AML-193 (cell line): ENCODE results near the gene PPP1R37.
A peak's percentile ranks its signal among the peaks of the same experiment; 100 is the strongest.

ENCODE experiments used
- DNase-seq, 2 experiments: peaks; one replicate each; lab custom pipeline; 2025; lab: John Stamatoyannopoulos, UW

PPP1R37 gene

GRCh38 chr19:45153339-45154063 lies 60.5 kb downstream of the PPP1R37 start:
- DNase-seq = no peak

- DNase-seq = no peak
These were observed 61.3 kb downstream of the PPP1R37 start for GRCh38 chr19:45154064-45154827.

- DNase-seq = no peak
These were observed 63.1 kb downstream of the PPP1R37 start for GRCh38 chr19:45156011-45156630.

- DNase-seq = no peak
These were observed 63.8 kb downstream of the PPP1R37 start for GRCh38 chr19:45156751-45157150.

GRCh38 chr19:45158503-45159209 lies 65.7 kb downstream of the PPP1R37 start:
- no peak for DNase-seq

GRCh38 chr19:45159210-45159970 lies 66.4 kb downstream of the PPP1R37 start:
- DNase-seq = no peak

- DNase-seq = no peak
These were observed 67.0 kb downstream of the PPP1R37 start for GRCh38 chr19:45159971-45160324.

GRCh38 chr19:45160870-45161737 lies 68.1 kb downstream of the PPP1R37 start, which contains the start of gene NKPD1:
NKPD1 (minus strand) TSS chr19:45160982; CDS start chr19:45160150, 832 bp downstream.
- no peak for DNase-seq

GRCh38 chr19:45161738-45162607 lies 69.0 kb downstream of the PPP1R37 start:
- no peak for DNase-seq

GRCh38 chr19:45162608-45163143 lies 69.7 kb downstream of the PPP1R37 start:
- DNase-seq = peak; percentile 63 to 96

- no peak for DNase-seq
These were observed 70.2 kb downstream of the PPP1R37 start for GRCh38 chr19:45163156-45163555.

GRCh38 chr19:45163751-45164460 lies 70.9 kb downstream of the PPP1R37 start:
- no peak for DNase-seq

GRCh38 chr19:45164577-45165335 lies 71.8 kb downstream of the PPP1R37 start:
- DNase-seq = no peak

GRCh38 chr19:45166723-45167252 lies 73.8 kb downstream of the PPP1R37 start:
- DNase-seq = no peak

- DNase-seq = no peak
These were observed 75.9 kb downstream of the PPP1R37 start for GRCh38 chr19:45168767-45169351.

GRCh38 chr19:45169602-45170001 lies 76.6 kb downstream of the PPP1R37 start:
- DNase-seq = no peak
